Immature natural killer cell (primary cell): ENCODE data around the gene FGF14. TPM values are rescaled to one million over a fixed set of nuclear protein-coding genes. Genes with fewer than 3 reads are reported as not detected.

ENCODE experiments used
- DNase-seq, 3 donors: peaks; one replicate each; pipeline ENCODE4 v3.0.0; 2022; ENCODE audit warnings: mixed read lengths in 1 of 3
- H3K27ac Mint-ChIP-seq, 6 donors: one replicate each; pipeline ENCODE4 v1.8.0; 2020; ENCODE audit warnings: mixed read lengths in 6 of 6, mild to moderate bottlenecking in 5 of 6, inconsistent platforms in 4 of 6, moderate library complexity in 3 of 6
- H3K27me3 Mint-ChIP-seq, 3 donors: one replicate each; pipeline ENCODE4 v1.8.0; 2020 to 2021; ENCODE audit warnings: low read depth in 3 of 3, mild to moderate bottlenecking in 3 of 3, mixed read lengths in 3 of 3, moderate library complexity in 3 of 3, inconsistent platforms in 1 of 3
- H3K36me3 Mint-ChIP-seq, 3 donors: one replicate each; pipeline ENCODE4 v1.8.0; 2020; ENCODE audit warnings: mixed read lengths in 3 of 3, inconsistent platforms in 2 of 3, mild to moderate bottlenecking in 2 of 3
- H3K4me1 Mint-ChIP-seq, 2 donors: one replicate each; pipeline ENCODE4 v1.8.0; 2020; ENCODE audit warnings: inconsistent platforms in 2 of 2, mild to moderate bottlenecking in 2 of 2, mixed read lengths in 2 of 2, moderate library complexity in 1 of 2
- H3K4me3 Mint-ChIP-seq, 5 donors: one replicate each; pipeline ENCODE4 v1.8.0; 2020; ENCODE audit warnings: mild to moderate bottlenecking in 5 of 5, mixed read lengths in 5 of 5, inconsistent platforms in 3 of 5, moderate library complexity in 3 of 5
- H3K9me3 Mint-ChIP-seq, 6 donors: one replicate each; pipeline ENCODE4 v1.8.0; 2020; ENCODE audit warnings: mild to moderate bottlenecking in 6 of 6, mixed read lengths in 6 of 6, inconsistent platforms in 4 of 6, moderate library complexity in 3 of 6
- polyA plus RNA-seq, 3 donors: library from polyadenylated mRNA; unstranded; fragments of 300-500 nt; fragmentation: Illumina TruSeq; gene quantifications; one replicate each; pipeline ENCODE4 v1.2.3, GENCODE V29; 2021

FGF14 gene
- polyA plus RNA-seq, 3 donors from 2014 or later, result not detected

GRCh38 chr13:102316732-102317131 lies 85.1 kb downstream of the FGF14 start:
- Mint-ChIP-seq H3K4me3 (no peak overlapping the region), H3K9me3 (peaks cover 0 to 6% (median under 1%) of the 10 kb centered on the region in 6 donors), H3K36me3 (no peaks in the 10 kb centered on the region), H3K27ac (no peak overlapping the region), H3K4me1 (no peaks in the 10 kb centered on the region), H3K27me3 (peaks cover 0 to 5% (median 0%) of the 10 kb centered on the region in 3 donors)
- DNase-seq, result no peak

- DNase-seq, result no peak
- Mint-ChIP-seq H3K27me3 (peaks cover 0 to 5% (median 0%) of the 10 kb centered on the region in 3 donors), H3K9me3 (peaks cover 0 to 6% (median under 1%) of the 10 kb centered on the region in 6 donors), H3K36me3 (no peaks in the 10 kb centered on the region), H3K27ac (no peak overlapping the region), H3K4me1 (no peaks in the 10 kb centered on the region), H3K4me3 (no peak overlapping the region)
Observed at GRCh38 chr13:102312841-102313240, 89.0 kb downstream of the FGF14 start.

GRCh38 chr13:102311901-102312300 lies 89.9 kb downstream of the FGF14 start:
- H3K27me3 Mint-ChIP-seq, result peaks cover 0 to 5% (median 0%) of the 10 kb centered on the region in 3 donors
- no peaks in the 10 kb centered on the region for H3K36me3 Mint-ChIP-seq
- DNase-seq, result no peak
- H3K4me1 Mint-ChIP-seq, result no peaks in the 10 kb centered on the region
- peaks cover 0 to 6% (median under 1%) of the 10 kb centered on the region in 6 donors for H3K9me3 Mint-ChIP-seq
- no peak overlapping the region for H3K27ac Mint-ChIP-seq
- no peak overlapping the region for H3K4me3 Mint-ChIP-seq

GRCh38 chr13:102311419-102311796 lies 90.4 kb downstream of the FGF14 start:
- Mint-ChIP-seq H3K27ac (no peak overlapping the region), H3K9me3 (peaks cover 0 to 6% (median 0%) of the 10 kb centered on the region in 6 donors), H3K27me3 (peaks cover 0 to 5% (median 0%) of the 10 kb centered on the region in 3 donors), H3K4me3 (no peak overlapping the region), H3K36me3 (no peaks in the 10 kb centered on the region), H3K4me1 (no peaks in the 10 kb centered on the region)
- no peak for DNase-seq

- no peak for DNase-seq
- no peaks in the 10 kb centered on the region for H3K4me1 Mint-ChIP-seq
- no peak overlapping the region for H3K27ac Mint-ChIP-seq
- H3K27me3 Mint-ChIP-seq, result peaks cover 0 to 5% (median 0%) of the 10 kb centered on the region in 3 donors
- no peaks in the 10 kb centered on the region for H3K36me3 Mint-ChIP-seq
- H3K9me3 Mint-ChIP-seq, result peaks cover 0 to 6% (median 0%) of the 10 kb centered on the region in 6 donors
- H3K4me3 Mint-ChIP-seq, result no peak overlapping the region
Observed at GRCh38 chr13:102310691-102311418, 91.0 kb downstream of the FGF14 start.

- Mint-ChIP-seq H3K27me3 (peaks cover 0 to 5% (median 0%) of the 10 kb centered on the region in 3 donors), H3K27ac (no peak overlapping the region), H3K9me3 (peaks cover 0 to 6% (median under 1%) of the 10 kb centered on the region in 6 donors), H3K4me1 (no peaks in the 10 kb centered on the region), H3K4me3 (no peak overlapping the region), H3K36me3 (no peaks in the 10 kb centered on the region)
- no peak for DNase-seq
Observed at GRCh38 chr13:102309110-102309509, 92.7 kb downstream of the FGF14 start.

- DNase-seq, result no peak
- Mint-ChIP-seq H3K9me3 (peaks cover 0 to 2% (median 0%) of the 10 kb centered on the region in 6 donors), H3K36me3 (no peaks in the 10 kb centered on the region), H3K27ac (no peak overlapping the region), H3K4me3 (no peak overlapping the region), H3K4me1 (no peaks in the 10 kb centered on the region), H3K27me3 (no peaks in the 10 kb centered on the region)
Observed at GRCh38 chr13:102302534-102302933, 99.3 kb downstream of the FGF14 start.

- no peak for DNase-seq
- Mint-ChIP-seq H3K27ac (no peak overlapping the region), H3K9me3 (peaks cover 0 to 3% (median 0%) of the 10 kb centered on the region in 6 donors), H3K36me3 (no peaks in the 10 kb centered on the region), H3K4me1 (no peaks in the 10 kb centered on the region), H3K4me3 (no peak overlapping the region), H3K27me3 (no peaks in the 10 kb centered on the region)
Observed at GRCh38 chr13:102300379-102300778, 101.5 kb downstream of the FGF14 start.

- no peaks in the 10 kb centered on the region for H3K27me3 Mint-ChIP-seq
- H3K27ac Mint-ChIP-seq, result no peak overlapping the region
- no peak overlapping the region for H3K4me3 Mint-ChIP-seq
- H3K4me1 Mint-ChIP-seq, result no peaks in the 10 kb centered on the region
- H3K9me3 Mint-ChIP-seq, result peaks cover 0 to 3% (median 0%) of the 10 kb centered on the region in 6 donors
- no peak for DNase-seq
- H3K36me3 Mint-ChIP-seq, result no peaks in the 10 kb centered on the region
Observed at GRCh38 chr13:102299366-102299765, 102.5 kb downstream of the FGF14 start.

- Mint-ChIP-seq H3K4me3 (no peak overlapping the region), H3K27ac (no peak overlapping the region), H3K9me3 (peaks cover 0 to 3% (median 0%) of the 10 kb centered on the region in 6 donors), H3K4me1 (no peaks in the 10 kb centered on the region), H3K36me3 (no peaks in the 10 kb centered on the region), H3K27me3 (no peaks in the 10 kb centered on the region)
- DNase-seq, result no peak
Observed at GRCh38 chr13:102298051-102298450, 103.8 kb downstream of the FGF14 start.

- Mint-ChIP-seq H3K9me3 (peaks cover 0 to 3% (median 0%) of the 10 kb centered on the region in 6 donors), H3K27ac (no peak overlapping the region), H3K36me3 (no peaks in the 10 kb centered on the region), H3K4me1 (no peaks in the 10 kb centered on the region), H3K27me3 (no peaks in the 10 kb centered on the region), H3K4me3 (no peak overlapping the region)
- DNase-seq, result no peak
Observed at GRCh38 chr13:102295316-102296048, 106.4 kb downstream of the FGF14 start.

- Mint-ChIP-seq H3K4me1 (no peaks in the 10 kb centered on the region), H3K36me3 (no peaks in the 10 kb centered on the region), H3K9me3 (peaks cover 0 to 3% (median 0%) of the 10 kb centered on the region in 6 donors), H3K4me3 (no peak overlapping the region), H3K27me3 (no peaks in the 10 kb centered on the region), H3K27ac (no peak overlapping the region)
- no peak for DNase-seq
Observed at GRCh38 chr13:102294407-102295018, 107.3 kb downstream of the FGF14 start.

- Mint-ChIP-seq H3K36me3 (no peaks in the 10 kb centered on the region), H3K4me1 (no peaks in the 10 kb centered on the region), H3K4me3 (no peak overlapping the region), H3K27ac (no peak overlapping the region), H3K27me3 (no peaks in the 10 kb centered on the region), H3K9me3 (peaks cover 0 to 3% (median 0%) of the 10 kb centered on the region in 6 donors)
- no peak for DNase-seq
Observed at GRCh38 chr13:102293723-102294122, 108.1 kb downstream of the FGF14 start.
